H1 (cell line): ENCODE data around the gene LAYN. TPM values are rescaled to one million over a fixed set of nuclear protein-coding genes. Genes with fewer than 3 reads are reported as not detected.

Experiments used
- CTCF ChIA-PET: fragments of 300-600 bp; sonication (Branson Sonifier 250); formaldehyde crosslinking; loops from one replicate; lab custom pipeline; 2021; ENCODE audit not compliant: partially characterized antibody; lab: Charles Lee
- POLR2A ChIA-PET: fragments of 300-600 bp; sonication (Branson Sonifier 250); formaldehyde crosslinking; loops from one replicate; lab custom pipeline; 2021; ENCODE audit warnings: inconsistent platforms; ENCODE audit not compliant: partially characterized antibody; lab: Charles Lee
- DNase-seq, 2 experiments: peaks; one replicate each; pipeline versions ENCODE4 v3.0.0 to v3.0.0-alpha.2; 2010 to 2022; ENCODE audit warnings: low spot score in 2 of 2, low read depth in 1 of 2, mixed read lengths in 1 of 2
- FAIRE-seq: peaks from 2 replicates; lab custom pipeline; 2011; peaks lifted over from hg19 to GRCh38; lab: Jason Lieb, UNC
- H2AFZ ChIP-seq: 2 replicates; pipeline ENCODE4 v1.8.1; 2012; ENCODE audit warnings: low read length, inconsistent platforms
- H2AK5ac ChIP-seq: 2 replicates; pipeline ENCODE4 v1.6.1; 2013; ENCODE audit warnings: low read depth, low read length
- H2BK120ac ChIP-seq: replicated peaks from 2 replicates; pipeline ENCODE3; 2013; ENCODE audit warnings: low read depth, low read length, inconsistent platforms
- H2BK12ac ChIP-seq: 2 replicates; pipeline ENCODE4 v1.6.1; 2013; ENCODE audit warnings: low read depth, low read length
- H2BK15ac ChIP-seq: 2 replicates; pipeline ENCODE4 v1.6.1; 2013; ENCODE audit warnings: low read length
- H2BK20ac ChIP-seq: 2 replicates; pipeline ENCODE4 v1.6.1; 2013; ENCODE audit warnings: low read length
- H2BK5ac ChIP-seq: 2 replicates; pipeline ENCODE4 v1.6.1; 2013; ENCODE audit warnings: low read depth, low read length
- H3K14ac ChIP-seq: 2 replicates; pipeline ENCODE4 v1.6.1; 2013; ENCODE audit warnings: inconsistent platforms; ENCODE audit not compliant: insufficient read length
- H3K18ac ChIP-seq: 2 replicates; pipeline ENCODE4 v1.6.1; 2013; ENCODE audit warnings: low read length; ENCODE audit errors: extremely low read depth
- H3K23ac ChIP-seq: 2 replicates; pipeline ENCODE4 v1.6.1; 2013; ENCODE audit warnings: inconsistent platforms; ENCODE audit not compliant: insufficient read length
- H3K23me2 ChIP-seq: 2 replicates; pipeline ENCODE4 v1.6.1; 2013; ENCODE audit warnings: low read depth, low read length
- H3K27ac ChIP-seq: 2 replicates; pipeline ENCODE4 v1.6.1; 2011; ENCODE audit warnings: low read depth, low read length, inconsistent platforms
- H3K27me3 ChIP-seq, 4 experiments: replicated peaks in 1 of 4; 1 replicate in 1 of 4; 2 replicates in 3 of 4; pipeline versions ENCODE4 v1.6.1 to v1.8.1; 2011 to 2013; ENCODE audit warnings: low read length in 3 of 4, mild to moderate bottlenecking in 3 of 4, inconsistent platforms in 2 of 4, mixed read lengths in 2 of 4, moderate library complexity in 1 of 4; ENCODE audit not compliant: control insufficient read depth in 3 of 4, insufficient read depth in 3 of 4; ENCODE audit errors: extremely low read depth in 1 of 4
- H3K36me3 ChIP-seq, 4 experiments: 2 replicates each; pipeline versions ENCODE4 v1.6.1 to v1.8.1; 2011 to 2013; ENCODE audit warnings: mild to moderate bottlenecking in 4 of 4, low read length in 3 of 4, moderate library complexity in 2 of 4, control low read depth in 1 of 4, inconsistent platforms in 1 of 4; ENCODE audit not compliant: insufficient read depth in 4 of 4, control insufficient read depth in 2 of 4
- H3K4ac ChIP-seq: replicated peaks from 2 replicates; pipeline ENCODE3; 2013; ENCODE audit warnings: low read length, low read depth, mixed read lengths, inconsistent platforms; ENCODE audit not compliant: insufficient read length
- H3K4me1 ChIP-seq, 4 experiments: replicated peaks in 1 of 4; 1 replicate in 1 of 4; 2 replicates in 3 of 4; pipeline versions ENCODE4 v1.6.1 to v1.8.1; 2011 to 2013; ENCODE audit warnings: low read length in 3 of 4, inconsistent platforms in 2 of 4, mixed read lengths in 1 of 4; ENCODE audit not compliant: insufficient read depth in 4 of 4, control insufficient read depth in 3 of 4
- H3K4me2 ChIP-seq, 2 experiments: 2 replicates each; pipeline versions ENCODE4 v1.6.1 to v1.8.1; 2011 to 2013; ENCODE audit warnings: low read depth in 2 of 2, low read length in 2 of 2, control low read depth in 1 of 2, inconsistent platforms in 1 of 2, mild to moderate bottlenecking in 1 of 2; ENCODE audit not compliant: insufficient read depth in 1 of 2
- H3K4me3 ChIP-seq, 4 experiments: fragments of 200-600, 300-600 bp in 1 of 4; sonication (generic), shearing (Covaris generic), sonication (Bioruptor Twin) in 1 of 4; 2 replicates each; pipeline versions ENCODE4 v1.5.1 to v1.8.1; 2011 to 2016; ENCODE audit warnings: low read length in 4 of 4, low read depth in 3 of 4, control low read depth in 2 of 4, inconsistent platforms in 2 of 4, mild to moderate bottlenecking in 2 of 4, mixed read lengths in 1 of 4, moderate library complexity in 1 of 4; ENCODE audit not compliant: insufficient read depth in 2 of 4; ENCODE audit errors: extremely low read depth in 1 of 4
- H3K56ac ChIP-seq: replicated peaks from 2 replicates; pipeline ENCODE3; 2013; ENCODE audit warnings: low read depth, mild to moderate bottlenecking, mixed read lengths, low read length, inconsistent platforms; ENCODE audit not compliant: insufficient read length
- H3K79me1 ChIP-seq: 2 replicates; pipeline ENCODE4 v1.6.1; 2013; ENCODE audit warnings: low read depth, low read length, control low read depth
- H3K79me2 ChIP-seq, 2 experiments: 2 replicates each; pipeline versions ENCODE4 v1.6.1 to v1.8.1; 2012 to 2013; ENCODE audit warnings: low read length in 2 of 2, mild to moderate bottlenecking in 2 of 2, inconsistent platforms in 1 of 2; ENCODE audit not compliant: insufficient read depth in 2 of 2, control insufficient read depth in 1 of 2
- H3K9ac ChIP-seq, 4 experiments: replicated peaks in 1 of 4; 1 replicate in 1 of 4; 2 replicates in 3 of 4; pipeline versions ENCODE4 v1.6.1 to v1.8.1; 2011 to 2013; ENCODE audit warnings: low read depth in 3 of 4, low read length in 3 of 4, control low read depth in 2 of 4, mild to moderate bottlenecking in 2 of 4, moderate library complexity in 2 of 4, inconsistent platforms in 1 of 4; ENCODE audit errors: extremely low read depth in 1 of 4
- H3K9me3 ChIP-seq, 2 experiments: 2 replicates each; pipeline versions ENCODE4 v1.6.1 to v1.8.1; 2012 to 2013; ENCODE audit warnings: mild to moderate bottlenecking in 2 of 2, moderate library complexity in 2 of 2, control low read depth in 1 of 2, inconsistent platforms in 1 of 2, low read depth in 1 of 2, low read length in 1 of 2, mixed read lengths in 1 of 2; ENCODE audit not compliant: insufficient read depth in 2 of 2
- H4K20me1 ChIP-seq, 2 experiments: replicated peaks in 1 of 2; 2 replicates each; pipeline versions ENCODE3 to v1.8.1; 2011 to 2013; ENCODE audit warnings: inconsistent platforms in 2 of 2, low read length in 2 of 2, mild to moderate bottlenecking in 1 of 2; ENCODE audit not compliant: insufficient read depth in 2 of 2, control insufficient read depth in 1 of 2
- H4K5ac ChIP-seq: 2 replicates; pipeline ENCODE4 v1.6.1; 2013; ENCODE audit warnings: low read length, low read depth, mixed read lengths, inconsistent platforms; ENCODE audit not compliant: insufficient read length
- H4K8ac ChIP-seq: 2 replicates; pipeline ENCODE4 v1.8.0; 2013; ENCODE audit warnings: mild to moderate bottlenecking, moderate library complexity, low read length, inconsistent platforms; ENCODE audit not compliant: insufficient read depth; ENCODE audit errors: extremely low read depth
- H4K91ac ChIP-seq: replicated peaks from 2 replicates; pipeline ENCODE3; 2013; ENCODE audit warnings: low read length, mixed read lengths, inconsistent platforms; ENCODE audit not compliant: insufficient read length
- EGR1 ChIP-seq: IDR thresholded peaks from 2 replicates; pipeline ENCODE4 v1.6.1; 2011; ENCODE audit warnings: low read depth, low read length, borderline replicate concordance
- MAFK ChIP-seq: IDR thresholded peaks from 2 replicates; pipeline ENCODE4 v1.6.1; 2012; ENCODE audit warnings: low read depth, mild to moderate bottlenecking, improper control_type of control experiment, low read length
- SP4 ChIP-seq: IDR thresholded peaks from 2 replicates; pipeline ENCODE4 v1.6.1; 2012; ENCODE audit warnings: low read length, inconsistent platforms
- TCF12 ChIP-seq: IDR thresholded peaks from 2 replicates; pipeline ENCODE4 v1.6.1; 2011; ENCODE audit warnings: low read depth, mild to moderate bottlenecking, low read length
- WGBS, 2 experiments: shearing (Covaris generic) in 1 of 2; methylation state at CpG; one replicate each; pipeline versions ENCODE4 v1.1.6 to v1.1.7; 2013 to 2015; ENCODE audit warnings: low lambda C conversion rate in 2 of 2, mixed read lengths in 2 of 2, inconsistent platforms in 1 of 2, low coverage in 1 of 2, missing lambda C conversion rate in 1 of 2; ENCODE audit not compliant: insufficient replicate concordance in 2 of 2, insufficient coverage in 1 of 2, insufficient read length in 1 of 2; ENCODE audit errors: extremely low coverage in 1 of 2, missing lambda C conversion rate in 1 of 2; 5-methylcytosine and 5-hydroxymethylcytosine counted together
- polyA plus RNA-seq, 7 experiments: library from polyadenylated mRNA; depleted of rRNA in 3 of 7; stranded (reverse) in 5 of 7; unstranded in 2 of 7; fragments of >200 nt in 5 of 7; fragments of 200-250 nt in 2 of 7; gene quantifications; 1 replicate in 5 of 7; 2 replicates in 1 of 7; 4 replicates in 1 of 7; pipeline versions ENCODE4 v1.2.1 to v1.2.3, GENCODE V29; 2011 to 2013; ENCODE audit warnings: missing spikeins in 2 of 7, mixed read lengths in 2 of 7
- total RNA-seq: library from RNA; stranded (reverse); fragmentation: NEBNext Ultra II Directional; extraction: Animal tissue kit (Norgen Biotek cat#: 25700); gene quantifications from 2 replicates; pipeline ENCODE4 v1.2.1, GENCODE V29; 2021

Gene LAYN
- total and polyA plus RNA-seq, 2 of the 8 experiments (the other 6 are each of a cell fraction or from before 2014, with no cell fraction given) = 4.2 to 9.3 TPM

DNA sequence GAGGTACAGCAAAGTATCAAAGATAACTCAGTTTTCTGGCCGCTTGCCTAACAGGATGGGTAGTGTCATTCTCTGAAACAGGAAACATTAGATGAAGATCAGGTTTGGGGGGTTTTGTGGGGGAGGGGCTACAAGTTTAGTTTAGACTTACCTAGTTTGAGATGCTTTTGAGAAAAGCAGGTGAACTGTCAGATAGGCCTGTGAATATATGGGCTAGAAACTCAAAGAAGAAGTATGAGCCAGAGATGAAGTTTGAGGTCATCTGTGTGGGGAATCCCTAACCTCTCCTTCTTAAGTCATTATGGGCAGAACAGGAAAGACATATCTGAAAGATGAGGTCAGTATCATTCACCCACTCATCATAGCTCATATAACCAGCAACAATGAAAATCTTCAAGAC is 14.0 kb upstream of the LAYN start:
- CTCF ChIA-PET = interaction anchor here (1.2 kb wide), 1 partner anchor 13 kb away, joined by 5 read pairs; no protein-coding TSS in a partner anchor
- POLR2A ChIA-PET = no interaction called here

More for the DNA sequence above, 14.0 kb upstream of the LAYN start:
- no peak overlapping the region for H2BK12ac ChIP-seq
- WGBS, 2 experiments = 80% methylated on average over 1 of the region's 1 CpG; no CpG with 5 or more reads in 1 of the 2 experiments
- H3K9me3 ChIP-seq = no peaks in the 10 kb centered on the region
- no peak overlapping the region for H3K27ac ChIP-seq
- no peak overlapping the region for H2BK15ac ChIP-seq
- H3K79me1 ChIP-seq = no peaks in the 10 kb centered on the region
- no peak overlapping the region for H3K9ac ChIP-seq
- no peak overlapping the region for H3K18ac ChIP-seq
- H3K4me2 ChIP-seq = no peak overlapping the region
- FAIRE-seq (no peak), DNase-seq (no peak)
- H3K23me2 ChIP-seq = no peaks in the 10 kb centered on the region
- H4K20me1 ChIP-seq = no peaks in the 10 kb centered on the region
- H3K14ac ChIP-seq = no peak overlapping the region
- H4K5ac ChIP-seq = no peak overlapping the region
- no peak overlapping the region for H4K91ac ChIP-seq
- H3K4me1 ChIP-seq = no peaks in the 10 kb centered on the region
- no peaks in the 10 kb centered on the region for H3K79me2 ChIP-seq
- H3K23ac ChIP-seq = no peak overlapping the region
- H3K56ac ChIP-seq = no peak overlapping the region
- no peak overlapping the region for H2AFZ ChIP-seq
- no peaks in the 10 kb centered on the region for H3K27me3 ChIP-seq
- H2BK20ac ChIP-seq = no peak overlapping the region
- H3K4ac ChIP-seq = no peak overlapping the region
- no peak overlapping the region for H4K8ac ChIP-seq
- no peak overlapping the region for H3K4me3 ChIP-seq
- no peak overlapping the region for H2BK120ac ChIP-seq
- no peaks in the 10 kb centered on the region for H3K36me3 ChIP-seq
- TF ChIP-seq TCF12 = no peak
- TF ChIP-seq MAFK = no peak
- no peak for TF ChIP-seq EGR1
- no peak for TF ChIP-seq SP4
- H2BK5ac ChIP-seq = no peak overlapping the region
- H2AK5ac ChIP-seq = no peak overlapping the region
